ENCODE data around the gene CDC25C. TPM values are rescaled to one million over a fixed set of nuclear protein-coding genes. Genes with fewer than 3 reads are reported as not detected.

Gene CDC25C
- total RNA-seq (2014; rRNA removed; shearing (Covaris generic)) (19.2 and 21.8 TPM in 2 replicates), total RNA-seq (2022) (21.1 and 26.9 TPM in 2 replicates), Bru-seq, nascent RNA (percentile 65 among the genes with signal in this experiment), BruChase-seq, experiment 1, labeled RNA remaining after a 6-hour chase (percentile 66 among the genes with signal in this experiment), BruChase-seq, experiment 2, labeled RNA remaining after a 2-hour chase (percentile 61 among the genes with signal in this experiment)
- long read RNA-seq, transcript CDC25C-201 (14 exons, 2,128 nt), result major isoform, 22 of 89 reads
- long read RNA-seq, partial matches to known transcripts, result 4 of 89 reads
- long read RNA-seq, other reads (novel, unspliced or antisense), result 59 of 89 reads

- TF ChIP-seq EZH2phosphoT487 (IDR thresholded peaks at IDR 0.05; ENCODE audit: borderline replicate concordance, low read depth, low read length), result no peak
- TF ChIP-seq, protein P1, sequence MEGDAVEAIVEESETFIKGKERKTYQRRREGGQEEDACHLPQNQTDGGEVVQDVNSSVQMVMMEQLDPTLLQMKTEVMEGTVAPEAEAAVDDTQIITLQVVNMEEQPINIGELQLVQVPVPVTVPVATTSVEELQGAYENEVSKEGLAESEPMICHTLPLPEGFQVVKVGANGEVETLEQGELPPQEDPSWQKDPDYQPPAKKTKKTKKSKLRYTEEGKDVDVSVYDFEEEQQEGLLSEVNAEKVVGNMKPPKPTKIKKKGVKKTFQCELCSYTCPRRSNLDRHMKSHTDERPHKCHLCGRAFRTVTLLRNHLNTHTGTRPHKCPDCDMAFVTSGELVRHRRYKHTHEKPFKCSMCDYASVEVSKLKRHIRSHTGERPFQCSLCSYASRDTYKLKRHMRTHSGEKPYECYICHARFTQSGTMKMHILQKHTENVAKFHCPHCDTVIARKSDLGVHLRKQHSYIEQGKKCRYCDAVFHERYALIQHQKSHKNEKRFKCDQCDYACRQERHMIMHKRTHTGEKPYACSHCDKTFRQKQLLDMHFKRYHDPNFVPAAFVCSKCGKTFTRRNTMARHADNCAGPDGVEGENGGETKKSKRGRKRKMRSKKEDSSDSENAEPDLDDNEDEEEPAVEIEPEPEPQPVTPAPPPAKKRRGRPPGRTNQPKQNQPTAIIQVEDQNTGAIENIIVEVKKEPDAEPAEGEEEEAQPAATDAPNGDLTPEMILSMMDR (conservative IDR thresholded peaks at IDR 0.05; ENCODE audit: low read length), result no peak
- peak within 1 kb of the TSS; percentile 83 for H3K4me3 ChIP-seq (ENCODE audit: low read depth, low read length, poor library complexity, severe bottlenecking)
- H3K36me3 ChIP-seq (ENCODE audit: insufficient read depth, low read length), result peaks cover 11% of the 10 kb centered on the region; the same call in 1 of the 2 replicates
- peak within 1 kb of the TSS; percentile 54 for H3K27ac ChIP-seq (ENCODE audit: low read depth, low read length, poor library complexity, severe bottlenecking)
- no peaks in the 10 kb centered on the region for H3K9me3 ChIP-seq (ENCODE audit: low read length)
- peak within 1 kb of the TSS; percentile 96 for H3K4me2 ChIP-seq (ENCODE audit: low read length)
- H3K4me1 ChIP-seq (ENCODE audit: insufficient read depth, low read length, poor library complexity, severe bottlenecking), result peaks cover 19% of the 10 kb centered on the region
- no peaks in the 10 kb centered on the region for H4K20me1 ChIP-seq (ENCODE audit: insufficient read depth, low read length)
- H3K9me2 ChIP-seq (ENCODE audit: insufficient read depth, low read length), result no peaks in the 10 kb centered on the region
- no TSS peak for BruUV-seq (replicated peaks)
- ChIA-PET POLR2A (interaction anchor here (0.6 to 2.9 kb wide), 10 partner anchors 9 to 165 kb away, joined by 3 to 18 read pairs (median 4); no protein-coding TSS in a partner anchor), CTCF (ENCODE audit: unreplicated experiment) (interaction anchor here (0.6 to 1.3 kb wide), 7 partner anchors 9 to 313 kb away, joined by 3 to 8 read pairs (median 3); partner anchors contain the start of gene KDM3B)
- H2AFZ ChIP-seq (ENCODE audit: low read length), result peak within 1 kb of the TSS; percentile 97
- peak; percentile 99 for DNase-seq (ENCODE audit: low spot score)
- H3K79me2 ChIP-seq (ENCODE audit: insufficient read depth, low read depth, low read length), result peaks cover 13% of the 10 kb centered on the region; the same call in 1 of the 2 replicates
- intact Hi-C loops (cut with micrococcal nuclease; ENCODE audit: unreplicated experiment), result loop anchor here (5.0 kb wide), 2 partner anchors 119 to 299 kb away; partner anchors contain the start of genes CDC23 and FAM13B
Measured at GRCh38 chr5:138331449-138332368, at the start of gene CDC25C. TSS of gene CDC25C (minus strand) at chr5:138331804. CDS start at chr5:138331180, 624 bp downstream.

- H4K20me1 ChIP-seq (ENCODE audit: insufficient read depth, low read length), result no peaks in the 10 kb centered on the region
- H3K4me2 ChIP-seq (ENCODE audit: low read length), result no peak overlapping the region
- no peak overlapping the region for H3K4me3 ChIP-seq (ENCODE audit: low read depth, low read length, poor library complexity, severe bottlenecking)
- no TSS peak for BruUV-seq (replicated peaks)
- H3K79me2 ChIP-seq (ENCODE audit: insufficient read depth, low read depth, low read length), result peaks cover 33% of the 10 kb centered on the region
- CTCF ChIA-PET (ENCODE audit: unreplicated experiment), result no interaction called here
- intact Hi-C loops (cut with micrococcal nuclease; ENCODE audit: unreplicated experiment), result no loop called here
- H3K4me1 ChIP-seq (ENCODE audit: insufficient read depth, low read length, poor library complexity, severe bottlenecking), result peaks cover 3% of the 10 kb centered on the region
- no peak for DNase-seq (ENCODE audit: low spot score)
- H3K9me2 ChIP-seq (ENCODE audit: insufficient read depth, low read length), result no peaks in the 10 kb centered on the region
- POLR2A ChIA-PET, result interaction anchor here (1.5 kb wide), 1 partner anchor 18 kb away, joined by 4 read pairs; no protein-coding TSS in a partner anchor
- TF ChIP-seq, protein P1 (conservative IDR thresholded peaks at IDR 0.05; ENCODE audit: low read length), result no peak
- H2AFZ ChIP-seq (ENCODE audit: low read length), result no peak overlapping the region
- H3K9me3 ChIP-seq (ENCODE audit: low read length), result no peaks in the 10 kb centered on the region
- no peak overlapping the region for H3K27ac ChIP-seq (ENCODE audit: low read depth, low read length, poor library complexity, severe bottlenecking)
- peaks cover 44% of the 10 kb centered on the region for H3K36me3 ChIP-seq (ENCODE audit: insufficient read depth, low read length)
Measured at GRCh38 chr5:138372653-138373052, 41.0 kb upstream of the CDC25C start.
